Measurements from ENCODE around the gene KDM4C.

GRCh38 chr9:6829536-6829935 is 71.8 kb downstream of the KDM4C start:
- TF ChIP-seq EZH2phosphoT487 (conservative IDR thresholded peaks at IDR 0.05; ENCODE audit: low read length): no peak
- TF ChIP-seq, protein P1, sequence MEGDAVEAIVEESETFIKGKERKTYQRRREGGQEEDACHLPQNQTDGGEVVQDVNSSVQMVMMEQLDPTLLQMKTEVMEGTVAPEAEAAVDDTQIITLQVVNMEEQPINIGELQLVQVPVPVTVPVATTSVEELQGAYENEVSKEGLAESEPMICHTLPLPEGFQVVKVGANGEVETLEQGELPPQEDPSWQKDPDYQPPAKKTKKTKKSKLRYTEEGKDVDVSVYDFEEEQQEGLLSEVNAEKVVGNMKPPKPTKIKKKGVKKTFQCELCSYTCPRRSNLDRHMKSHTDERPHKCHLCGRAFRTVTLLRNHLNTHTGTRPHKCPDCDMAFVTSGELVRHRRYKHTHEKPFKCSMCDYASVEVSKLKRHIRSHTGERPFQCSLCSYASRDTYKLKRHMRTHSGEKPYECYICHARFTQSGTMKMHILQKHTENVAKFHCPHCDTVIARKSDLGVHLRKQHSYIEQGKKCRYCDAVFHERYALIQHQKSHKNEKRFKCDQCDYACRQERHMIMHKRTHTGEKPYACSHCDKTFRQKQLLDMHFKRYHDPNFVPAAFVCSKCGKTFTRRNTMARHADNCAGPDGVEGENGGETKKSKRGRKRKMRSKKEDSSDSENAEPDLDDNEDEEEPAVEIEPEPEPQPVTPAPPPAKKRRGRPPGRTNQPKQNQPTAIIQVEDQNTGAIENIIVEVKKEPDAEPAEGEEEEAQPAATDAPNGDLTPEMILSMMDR (IDR thresholded peaks at IDR 0.05; ENCODE audit: insufficient read depth, low read length, poor library complexity, severe bottlenecking): no peak

Data from SU-DHL-6 (cell line).